ENCODE measurements around the gene PRDM11. TPM values are rescaled to one million over a fixed set of nuclear protein-coding genes. Genes with fewer than 3 reads are reported as not detected.

Gene PRDM11
- total and polyA plus RNA-seq, 2 donors from 2014 or later: 2.9 to 22.5 TPM

GRCh38 chr11:45252877-45253276 lies 106.4 kb downstream of the PRDM11 start:
- FAIRE-seq (no peak), DNase-seq (no peak)
- H3K9me3 ChIP-seq (ENCODE audit: control insufficient read depth in 2 of 3, insufficient read depth in 1 of 3, low read length in 3 of 3): no peaks in the 10 kb centered on the region
- no peak for TF ChIP-seq CTCF (IDR thresholded peaks at IDR 0.05; ENCODE audit: borderline replicate concordance, extremely low read depth, insufficient read depth)
- intact Hi-C loops (cut with DNase I): no loop called here
- H3K36me3 ChIP-seq (ENCODE audit: control insufficient read depth in 2 of 3, insufficient read depth in 3 of 3, low read length in 3 of 3): no peaks in the 10 kb centered on the region
- H3K27ac ChIP-seq (ENCODE audit: low read depth in 2 of 2, low read length in 2 of 2): no peak overlapping the region
- H3K27me3 ChIP-seq (ENCODE audit: control insufficient read depth, insufficient read depth, low read length): no peaks in the 10 kb centered on the region
- H3K9ac ChIP-seq (ENCODE audit: low read length in 3 of 3): no peak overlapping the region
- H3K4me3 ChIP-seq (ENCODE audit: low read length in 3 of 3): no peak overlapping the region
- peaks cover 0 to 3% (median 0%) of the 10 kb centered on the region in 3 donors for H3K4me1 ChIP-seq (ENCODE audit: control insufficient read depth in 2 of 3, insufficient read depth in 2 of 3, low read depth in 1 of 3, low read length in 3 of 3)

GRCh38 chr11:45253640-45254039 lies 107.2 kb downstream of the PRDM11 start:
- no peak for TF ChIP-seq CTCF (IDR thresholded peaks at IDR 0.05; ENCODE audit: borderline replicate concordance, extremely low read depth, insufficient read depth)
- intact Hi-C loops (cut with DNase I): no loop called here
- peaks cover 0 to 3% (median 0%) of the 10 kb centered on the region in 3 donors for H3K4me1 ChIP-seq (ENCODE audit: control insufficient read depth in 2 of 3, insufficient read depth in 2 of 3, low read depth in 1 of 3, low read length in 3 of 3)
- no peaks in the 10 kb centered on the region for H3K36me3 ChIP-seq (ENCODE audit: control insufficient read depth in 2 of 3, insufficient read depth in 3 of 3, low read length in 3 of 3)
- peak in 1 of 5 donors; percentile 12 for DNase-seq
- H3K27ac ChIP-seq (ENCODE audit: low read depth in 2 of 2, low read length in 2 of 2): no peak overlapping the region
- no peaks in the 10 kb centered on the region for H3K9me3 ChIP-seq (ENCODE audit: control insufficient read depth in 2 of 3, insufficient read depth in 1 of 3, low read length in 3 of 3)
- no peak overlapping the region for H3K9ac ChIP-seq (ENCODE audit: low read length in 3 of 3)
- no peak overlapping the region for H3K4me3 ChIP-seq (ENCODE audit: low read length in 3 of 3)
- FAIRE-seq: no peak
- no peaks in the 10 kb centered on the region for H3K27me3 ChIP-seq (ENCODE audit: control insufficient read depth, insufficient read depth, low read length)

GRCh38 chr11:45254070-45254469 lies 107.6 kb downstream of the PRDM11 start:
- Histone ChIP-seq H3K27me3 (ENCODE audit: control insufficient read depth, insufficient read depth, low read length) (no peaks in the 10 kb centered on the region), H3K4me1 (ENCODE audit: control insufficient read depth in 2 of 3, insufficient read depth in 2 of 3, low read depth in 1 of 3, low read length in 3 of 3) (peaks cover 0 to 3% (median 0%) of the 10 kb centered on the region in 3 donors), H3K9me3 (ENCODE audit: control insufficient read depth in 2 of 3, insufficient read depth in 1 of 3, low read length in 3 of 3) (no peaks in the 10 kb centered on the region), H3K4me3 (ENCODE audit: low read length in 3 of 3) (no peak overlapping the region), H3K36me3 (ENCODE audit: control insufficient read depth in 2 of 3, insufficient read depth in 3 of 3, low read length in 3 of 3) (no peaks in the 10 kb centered on the region), H3K9ac (ENCODE audit: low read length in 3 of 3) (no peak overlapping the region), H3K27ac (ENCODE audit: low read depth in 2 of 2, low read length in 2 of 2) (no peak overlapping the region)
- no peak for TF ChIP-seq CTCF (IDR thresholded peaks at IDR 0.05; ENCODE audit: borderline replicate concordance, extremely low read depth, insufficient read depth)
- no peak for FAIRE-seq
- DNase-seq: peak in 1 of 5 donors; percentile 7
- intact Hi-C loops (cut with DNase I): no loop called here

GRCh38 chr11:45258982-45259530 lies 112.6 kb downstream of the PRDM11 start:
- DNase-seq: no peak
- Histone ChIP-seq H3K9ac (ENCODE audit: low read length in 3 of 3) (no peak overlapping the region), H3K4me3 (ENCODE audit: low read length in 3 of 3) (no peak overlapping the region), H3K4me1 (ENCODE audit: control insufficient read depth in 2 of 3, insufficient read depth in 2 of 3, low read depth in 1 of 3, low read length in 3 of 3) (peaks cover 0 to 6% (median 3%) of the 10 kb centered on the region in 3 donors), H3K9me3 (ENCODE audit: control insufficient read depth in 2 of 3, insufficient read depth in 1 of 3, low read length in 3 of 3) (no peaks in the 10 kb centered on the region), H3K27ac (ENCODE audit: low read depth in 2 of 2, low read length in 2 of 2) (no peak overlapping the region), H3K27me3 (ENCODE audit: control insufficient read depth, insufficient read depth, low read length) (no peaks in the 10 kb centered on the region), H3K36me3 (ENCODE audit: control insufficient read depth in 2 of 3, insufficient read depth in 3 of 3, low read length in 3 of 3) (no peaks in the 10 kb centered on the region)
- FAIRE-seq: no peak
- intact Hi-C loops (cut with DNase I): no loop called here
- no peak for TF ChIP-seq CTCF (IDR thresholded peaks at IDR 0.05; ENCODE audit: borderline replicate concordance, extremely low read depth, insufficient read depth)
